ENCODE results near the gene SCEL. TPM values are rescaled to one million over a fixed set of nuclear protein-coding genes. Genes with fewer than 3 reads are reported as not detected.

The SCEL gene
- total and polyA plus RNA-seq, 2 of the 8 experiments (the other 6 are each of a cell fraction or from before 2014, with no cell fraction given), result not detected

DNA sequence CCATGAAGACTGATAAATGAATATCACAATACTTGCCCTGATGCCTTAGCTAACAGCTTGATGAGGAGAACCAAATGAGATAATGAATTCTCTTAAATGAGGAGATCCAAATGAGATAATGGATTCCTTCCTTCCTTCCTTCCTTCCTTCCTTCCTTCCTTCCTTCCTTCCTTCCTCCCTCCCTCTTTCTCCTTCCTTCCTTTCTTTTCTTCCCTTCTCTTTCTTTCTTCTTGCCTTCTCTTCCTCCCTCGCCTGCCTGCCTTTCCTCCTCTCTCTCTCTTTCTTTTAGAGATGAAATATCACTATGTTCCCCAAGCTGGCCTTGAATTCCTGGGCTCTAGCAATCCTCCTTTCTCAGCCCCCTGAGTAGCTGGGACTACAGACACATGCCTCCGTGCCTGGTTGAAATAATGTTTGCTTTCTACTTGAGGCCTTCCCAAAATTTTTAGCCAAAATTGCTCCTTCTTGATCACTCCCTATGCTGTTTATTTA, 158.0 kb downstream of the SCEL start:
- Histone ChIP-seq H2BK12ac (ENCODE audit: low read depth, low read length) (no peak overlapping the region), H3K14ac (ENCODE audit: insufficient read length) (no peak overlapping the region), H3K79me1 (ENCODE audit: low read depth, low read length) (no peaks in the 10 kb centered on the region), H3K36me3 (ENCODE audit: control insufficient read depth in 2 of 4, insufficient read depth in 4 of 4, low read length in 3 of 4) (no peaks in the 10 kb centered on the region), H4K20me1 (replicated peaks in 1 of 2; ENCODE audit: control insufficient read depth in 1 of 2, insufficient read depth in 2 of 2, low read length in 2 of 2) (no peaks in the 10 kb centered on the region), H2AK5ac (ENCODE audit: low read depth, low read length) (no peak overlapping the region), H3K4me2 (ENCODE audit: insufficient read depth in 1 of 2, low read depth in 2 of 2, low read length in 2 of 2) (no peak overlapping the region), H2BK5ac (ENCODE audit: low read depth, low read length) (no peak overlapping the region), H4K8ac (ENCODE audit: extremely low read depth, insufficient read depth, low read length) (no peak overlapping the region), H3K4me3 (ENCODE audit: extremely low read depth in 1 of 4, insufficient read depth in 2 of 4, low read depth in 3 of 4, low read length in 4 of 4) (no peak overlapping the region), H3K4ac (replicated peaks; ENCODE audit: insufficient read length, low read depth, low read length) (no peak overlapping the region), H2AFZ (ENCODE audit: low read length) (no peak overlapping the region), H3K23me2 (ENCODE audit: low read depth, low read length) (no peaks in the 10 kb centered on the region; the same call in 1 of the 2 replicates), H4K91ac (replicated peaks; ENCODE audit: insufficient read length, low read length) (no peak overlapping the region), H3K79me2 (ENCODE audit: control insufficient read depth in 1 of 2, insufficient read depth in 2 of 2, low read length in 2 of 2) (peaks cover 0 to under 1% of the 10 kb centered on the region in 2 experiments; a peak in 1 of 4 replicates), H3K27ac (ENCODE audit: low read depth, low read length) (no peak overlapping the region), H3K4me1 (replicated peaks in 1 of 4; ENCODE audit: control insufficient read depth in 3 of 4, insufficient read depth in 4 of 4, low read length in 3 of 4) (peaks cover 0 to 5% (median 2%) of the 10 kb centered on the region in 4 experiments; a peak in 3 of 7 replicates), H3K9ac (replicated peaks in 1 of 4; ENCODE audit: extremely low read depth in 1 of 4, low read depth in 3 of 4, low read length in 3 of 4) (no peak overlapping the region), H2BK20ac (ENCODE audit: low read length) (no peak overlapping the region), H2BK120ac (replicated peaks; ENCODE audit: low read depth, low read length) (no peak overlapping the region), H3K27me3 (replicated peaks in 1 of 4; ENCODE audit: control insufficient read depth in 3 of 4, extremely low read depth in 1 of 4, insufficient read depth in 3 of 4, low read length in 3 of 4) (no peaks in the 10 kb centered on the region; a peak in 1 of 7 replicates), H4K5ac (ENCODE audit: insufficient read length, low read depth, low read length) (no peak overlapping the region), H3K23ac (ENCODE audit: insufficient read length) (no peak overlapping the region), H3K18ac (ENCODE audit: extremely low read depth, low read length) (no peak overlapping the region), H3K9me3 (ENCODE audit: insufficient read depth in 2 of 2, low read depth in 1 of 2, low read length in 1 of 2) (no peaks in the 10 kb centered on the region), H2BK15ac (ENCODE audit: low read length) (no peak overlapping the region), H3K56ac (replicated peaks; ENCODE audit: insufficient read length, low read depth, low read length) (no peak overlapping the region)
- CTCF ChIA-PET (ENCODE audit: partially characterized antibody), result no interaction called here
- POLR2A ChIA-PET (ENCODE audit: partially characterized antibody), result no interaction called here
- FAIRE-seq, result no peak
- no peak for DNase-seq (ENCODE audit: low read depth in 1 of 2, low spot score in 2 of 2)
- WGBS, 2 experiments (ENCODE audit: extremely low coverage in 1 of 2, insufficient coverage in 1 of 2, insufficient read length in 1 of 2, insufficient replicate concordance in 2 of 2, low coverage in 1 of 2, low lambda C conversion rate in 2 of 2, missing lambda C conversion rate in 1 of 2), result 51% methylated on average over 2 of the region's 2 CpGs; no CpG with 5 or more reads in 1 of the 2 experiments
- TF ChIP-seq TAF7 (optimal IDR thresholded peaks at IDR 0.05; ENCODE audit: borderline replicate concordance, low read depth, low read length) (no peak), POLR2AphosphoS5 (IDR thresholded peaks at IDR 0.05; ENCODE audit: low read depth, low read length) (no peak), RBBP5 (IDR thresholded peaks at IDR 0.05; ENCODE audit: borderline replicate concordance, low read depth, low read length) (no peak), ASH2L (IDR thresholded peaks at IDR 0.05; ENCODE audit: low read length) (no peak), GTF2F1 (IDR thresholded peaks at IDR 0.05; ENCODE audit: borderline replicate concordance, low read depth, low read length) (no peak), NANOG (IDR thresholded peaks at IDR 0.05; ENCODE audit: insufficient read depth, low read depth, low read length, poor library complexity, severe bottlenecking) (no peak), SIX5 (IDR thresholded peaks at IDR 0.05; ENCODE audit: low read depth, low read length) (no peak), CBX5 (IDR thresholded peaks at IDR 0.05; ENCODE audit: low read depth, low read length) (no peak), SRF (IDR thresholded peaks at IDR 0.05; ENCODE audit: low read depth, low read length) (no peak), EZH2 (IDR thresholded peaks at IDR 0.05; ENCODE audit: low read depth, low read length, severe bottlenecking) (no peak), TBP (IDR thresholded peaks at IDR 0.05; ENCODE audit: low read depth, low read length) (no peak), KDM5A (IDR thresholded peaks at IDR 0.05; ENCODE audit: low read length) (no peak), CHD2 (IDR thresholded peaks at IDR 0.05; ENCODE audit: low read length) (no peak), TEAD4 (IDR thresholded peaks at IDR 0.05; ENCODE audit: low read depth, low read length) (no peak)
- TF ChIP-seq, protein P1, sequence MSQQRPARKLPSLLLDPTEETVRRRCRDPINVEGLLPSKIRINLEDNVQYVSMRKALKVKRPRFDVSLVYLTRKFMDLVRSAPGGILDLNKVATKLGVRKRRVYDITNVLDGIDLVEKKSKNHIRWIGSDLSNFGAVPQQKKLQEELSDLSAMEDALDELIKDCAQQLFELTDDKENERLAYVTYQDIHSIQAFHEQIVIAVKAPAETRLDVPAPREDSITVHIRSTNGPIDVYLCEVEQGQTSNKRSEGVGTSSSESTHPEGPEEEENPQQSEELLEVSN (IDR thresholded peaks at IDR 0.05), result no peak
